ENCODE measurements around the gene AAR2.

Gene AAR2, protein sequence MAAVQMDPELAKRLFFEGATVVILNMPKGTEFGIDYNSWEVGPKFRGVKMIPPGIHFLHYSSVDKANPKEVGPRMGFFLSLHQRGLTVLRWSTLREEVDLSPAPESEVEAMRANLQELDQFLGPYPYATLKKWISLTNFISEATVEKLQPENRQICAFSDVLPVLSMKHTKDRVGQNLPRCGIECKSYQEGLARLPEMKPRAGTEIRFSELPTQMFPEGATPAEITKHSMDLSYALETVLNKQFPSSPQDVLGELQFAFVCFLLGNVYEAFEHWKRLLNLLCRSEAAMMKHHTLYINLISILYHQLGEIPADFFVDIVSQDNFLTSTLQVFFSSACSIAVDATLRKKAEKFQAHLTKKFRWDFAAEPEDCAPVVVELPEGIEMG

DNA sequence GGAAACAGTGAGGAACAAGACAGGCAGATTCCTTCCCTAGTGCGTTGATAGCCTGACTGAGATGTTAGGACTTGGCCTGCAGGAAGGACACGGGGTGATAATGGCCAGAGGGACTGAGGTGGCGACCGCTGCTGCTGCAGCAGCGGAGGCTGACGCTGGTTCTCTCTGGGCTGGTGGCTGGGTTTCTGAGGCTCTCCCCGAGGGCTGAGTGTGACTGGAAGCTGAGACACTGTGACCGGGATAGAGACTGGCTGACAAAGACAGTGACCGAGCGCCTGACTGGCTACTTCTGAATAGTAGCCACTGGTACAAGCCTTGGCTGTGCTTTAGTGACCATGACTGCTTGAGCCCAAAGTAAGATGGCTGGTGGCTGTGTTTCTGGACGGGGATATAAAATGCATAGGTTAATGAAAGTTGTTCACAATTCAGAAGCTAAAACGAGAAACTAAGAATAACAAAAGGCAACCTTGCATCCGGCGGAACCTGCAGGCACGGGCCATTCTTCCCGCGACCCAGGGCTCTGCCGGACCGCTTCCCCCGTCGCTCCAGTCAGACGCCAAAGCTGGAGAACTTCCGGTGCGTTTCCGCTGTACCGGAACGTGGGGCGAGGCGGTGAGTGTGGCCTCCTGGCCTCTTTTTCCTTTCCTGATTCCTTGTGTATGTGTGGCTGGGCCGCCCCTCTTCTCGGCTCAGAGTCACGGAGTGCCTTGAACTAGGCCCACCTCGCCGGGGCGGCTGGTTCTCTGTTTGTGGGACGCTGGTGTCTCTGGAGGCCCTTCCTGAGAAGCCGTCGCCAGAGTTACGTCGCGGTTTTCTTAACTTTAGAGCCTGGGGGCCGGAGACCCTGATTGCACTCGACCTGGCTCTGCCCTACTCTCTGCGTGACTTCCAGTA, at the start of gene AAR2:
Gene AAR2, plus strand, starts transcription at position 587 of the 894 bp plus-strand sequence. CDS start 3,391 bp downstream, outside the sequence.
- peak; percentile 86 for DNase-seq

DNA sequence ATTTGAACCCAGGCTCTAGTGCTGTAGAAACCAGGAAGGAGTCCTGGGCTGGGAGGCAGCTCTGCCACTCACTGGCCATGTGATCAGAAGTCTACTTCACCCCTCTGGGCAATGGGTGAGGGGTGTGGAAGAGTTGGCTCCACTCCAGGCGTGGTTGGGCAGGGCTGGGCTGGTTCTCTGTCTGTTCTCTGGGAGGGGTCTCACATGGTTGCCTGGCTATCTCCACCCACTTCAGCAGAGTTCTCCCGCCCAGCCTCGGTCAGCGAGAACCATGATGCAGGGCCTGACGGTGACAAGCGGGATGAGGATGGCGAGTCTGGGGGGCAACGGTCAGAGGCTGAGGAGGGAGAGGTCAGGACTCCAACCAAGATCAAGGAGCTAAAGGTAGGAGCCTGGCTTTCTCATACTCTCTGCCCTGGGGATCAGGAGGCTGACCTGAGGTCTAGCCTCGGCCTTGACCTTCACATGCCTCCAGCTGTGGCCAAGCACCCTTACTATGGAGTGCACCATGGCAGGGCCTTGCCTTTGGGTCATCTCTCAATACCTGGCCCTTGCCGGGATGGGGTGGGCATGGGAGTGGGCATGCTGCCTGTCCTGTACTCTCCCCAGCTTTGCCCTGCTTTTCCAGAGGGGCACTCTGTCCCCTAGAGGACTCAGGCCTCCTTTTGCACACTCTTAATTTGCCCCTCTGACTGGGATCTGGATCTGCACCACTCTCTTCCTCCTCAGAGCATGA, 42.1 kb upstream of the AAR2 start:
- no peak for DNase-seq

DNA sequence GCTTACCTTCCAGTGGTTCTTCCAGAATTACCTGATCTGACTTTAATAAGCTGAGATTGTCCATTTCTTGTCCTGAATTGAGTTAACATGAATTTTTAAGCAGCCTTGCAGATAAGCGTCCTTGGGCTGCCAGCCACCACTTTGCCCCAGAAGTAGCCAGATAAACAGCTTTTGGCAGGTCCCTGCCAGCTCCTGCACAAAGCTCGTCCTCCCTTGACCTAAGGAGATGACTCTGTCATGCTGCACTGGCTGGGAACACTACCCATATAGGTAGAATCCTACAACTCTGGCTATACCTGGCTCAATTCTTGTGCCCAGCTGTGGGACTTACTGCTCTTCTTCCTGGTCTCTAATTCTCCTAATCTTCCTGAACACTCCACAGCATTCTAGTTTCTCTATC, 39.6 kb upstream of the AAR2 start:
- DNase-seq = no peak

DNA sequence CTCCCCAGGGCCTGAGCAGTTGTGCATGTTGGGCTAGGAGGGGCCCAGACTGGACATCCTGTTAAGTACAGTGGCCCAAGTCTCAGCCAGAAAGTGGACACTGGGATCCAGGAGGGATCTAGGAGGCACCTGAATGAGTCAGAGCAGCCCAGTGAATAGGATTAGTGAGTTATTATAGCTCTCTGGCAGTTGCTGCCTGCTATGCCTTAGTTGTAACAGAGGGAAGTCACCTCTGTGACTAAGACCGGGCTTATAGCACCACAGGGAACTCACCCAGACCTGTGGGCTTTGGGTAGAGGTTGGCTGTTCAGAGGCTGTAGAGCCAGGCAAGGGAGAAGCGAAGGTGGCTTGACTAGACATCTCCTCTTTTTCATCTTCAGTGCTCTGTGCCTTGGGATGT, 39.0 kb upstream of the AAR2 start:
- no peak for DNase-seq

DNA sequence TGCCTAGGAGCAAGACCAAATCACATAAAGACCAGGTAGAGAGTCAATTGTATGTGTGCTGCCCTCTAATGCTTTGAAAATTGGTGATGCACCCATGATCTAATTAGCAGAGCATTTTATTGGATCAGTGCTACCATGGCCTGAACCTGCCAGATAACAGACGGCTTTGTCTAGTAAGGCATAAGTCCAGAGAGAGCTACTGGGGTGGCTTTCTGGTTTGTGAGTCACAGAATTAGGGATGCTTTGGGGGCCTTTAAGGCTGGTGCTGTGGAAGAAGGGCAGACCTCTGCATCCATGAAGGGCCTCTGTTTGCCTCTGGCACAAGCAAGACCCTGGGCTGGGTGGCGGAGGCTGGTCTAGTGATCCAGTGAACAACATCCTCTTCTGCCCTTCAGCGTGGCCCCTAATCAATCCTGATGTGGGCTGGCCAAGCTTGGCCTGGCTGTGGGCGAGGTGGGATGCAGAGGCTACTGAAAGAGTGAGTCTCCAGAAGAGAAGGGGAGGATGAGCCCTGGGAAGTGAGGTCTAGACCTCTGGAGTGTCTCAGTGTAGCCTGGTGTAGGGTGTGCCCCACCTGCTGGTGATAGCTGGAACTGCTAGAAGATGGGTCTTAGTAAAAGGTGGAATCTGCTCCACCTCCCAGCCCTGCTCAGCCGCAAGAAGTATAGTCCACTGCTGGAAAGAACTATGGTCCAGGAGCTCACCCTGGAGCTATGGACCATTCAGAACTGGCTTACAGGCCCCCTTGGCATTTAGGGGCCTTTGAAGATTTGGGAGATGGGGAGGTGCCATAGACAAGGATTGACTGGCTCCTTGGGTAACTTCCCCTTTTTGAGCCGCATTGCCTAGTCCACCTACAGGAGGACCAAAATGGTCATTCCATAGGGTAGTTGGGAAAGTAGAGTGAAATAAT, 36.7 kb upstream of the AAR2 start:
- DNase-seq = peak; percentile 69 to 73

DNA sequence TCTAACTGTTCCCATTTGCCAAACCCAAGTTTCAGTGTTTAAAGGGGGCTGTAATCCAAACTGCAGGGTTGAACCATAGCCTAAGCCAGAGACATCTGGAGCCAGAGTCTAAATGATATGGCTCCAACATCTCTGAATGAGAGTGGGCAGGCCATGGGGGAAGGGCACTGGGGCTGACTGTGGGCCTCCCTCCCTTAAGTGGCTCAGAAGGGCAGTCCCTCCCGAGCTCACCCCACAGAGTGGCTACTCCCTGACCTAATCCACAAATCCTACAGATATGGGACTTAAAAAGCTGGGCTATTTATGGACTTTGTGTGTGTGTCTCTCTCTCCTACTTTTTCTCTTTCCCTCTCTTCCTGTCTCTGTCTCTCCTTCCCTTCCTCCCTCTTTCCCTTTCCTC, 35.8 kb upstream of the AAR2 start:
- no peak for DNase-seq

DNA sequence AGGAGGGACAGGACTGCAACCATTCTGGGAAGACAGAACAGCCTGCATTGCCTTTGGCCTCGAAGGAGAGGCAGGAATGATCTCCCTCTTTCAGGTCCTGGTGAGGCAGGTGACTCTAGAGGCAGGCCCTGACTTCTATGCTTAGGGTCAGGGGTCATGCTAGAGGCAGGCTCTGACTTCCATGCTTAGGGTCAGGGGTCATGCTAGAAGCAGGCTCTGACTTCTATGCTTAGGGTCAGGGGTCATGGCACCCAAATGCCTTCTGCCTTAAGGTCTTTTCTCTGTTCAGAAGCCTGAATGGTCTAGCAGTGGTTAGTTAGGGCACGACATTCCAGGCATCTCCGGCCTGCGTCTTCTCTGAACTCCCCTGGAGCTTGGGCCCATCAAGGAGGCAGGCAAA, 35.1 kb upstream of the AAR2 start:
- DNase-seq = no peak

DNA sequence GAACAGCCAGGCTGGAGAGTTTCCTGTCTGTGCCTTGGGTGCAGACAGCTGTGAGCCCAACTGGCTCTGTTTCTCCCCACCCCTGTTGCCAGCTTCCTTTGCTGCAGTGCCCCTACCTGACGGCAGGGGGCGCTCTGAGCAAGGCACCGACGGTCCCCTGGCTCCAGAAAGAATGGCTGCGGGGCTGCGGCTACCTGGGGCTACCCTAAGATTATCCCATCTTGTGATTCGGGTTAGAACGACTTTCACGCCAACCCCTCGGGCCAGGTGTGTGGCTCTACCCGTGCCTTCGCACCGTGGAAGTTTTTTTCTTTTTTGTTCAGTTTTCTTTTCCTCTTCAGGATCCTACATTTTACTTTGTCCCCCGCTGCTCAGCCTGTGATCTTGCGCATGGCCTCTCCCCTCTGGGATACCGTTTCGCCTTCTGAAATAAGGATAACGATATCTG, 33.4 kb upstream of the AAR2 start:
- DNase-seq = peak; percentile 44 to 51

DNA sequence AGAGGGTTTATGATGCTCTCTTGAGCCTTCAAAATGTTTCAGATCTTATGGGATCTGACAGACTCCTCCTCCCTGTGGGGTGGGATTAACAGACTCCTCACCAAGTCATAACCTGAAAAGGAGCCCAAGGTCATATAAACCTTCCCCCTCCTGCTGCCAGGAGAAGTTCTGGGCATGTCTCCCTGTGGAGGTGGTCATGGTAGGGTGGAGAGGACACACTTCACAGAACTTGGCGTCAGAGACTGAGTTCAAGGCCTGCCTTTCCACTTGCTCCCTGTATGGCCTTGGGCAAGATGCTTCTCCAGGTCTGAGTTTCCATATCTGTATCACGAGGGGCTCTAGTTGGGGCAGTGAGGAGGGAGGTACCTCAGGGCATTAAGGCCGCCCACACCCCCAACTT, 32.4 kb upstream of the AAR2 start:
- DNase-seq = no peak

DNA sequence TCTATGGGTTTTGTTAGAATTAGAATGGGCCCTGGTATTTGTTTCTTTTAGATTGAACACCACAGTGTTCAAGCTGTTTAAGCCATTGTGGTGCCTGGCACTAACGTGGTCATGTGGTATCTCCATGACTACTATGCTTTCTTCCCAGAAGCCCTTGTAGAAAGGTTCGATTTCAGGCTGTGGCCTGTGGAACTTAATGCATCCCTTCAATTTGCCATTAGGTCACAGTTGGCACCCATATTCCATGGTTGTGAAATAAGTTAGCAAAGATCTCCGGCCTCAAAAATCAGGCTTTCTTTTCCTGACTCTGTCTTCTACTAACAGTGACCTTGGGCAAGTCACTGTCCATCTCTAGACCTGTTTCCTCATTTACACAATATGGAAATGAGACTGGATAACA, 31.3 kb upstream of the AAR2 start:
- DNase-seq = no peak

DNA sequence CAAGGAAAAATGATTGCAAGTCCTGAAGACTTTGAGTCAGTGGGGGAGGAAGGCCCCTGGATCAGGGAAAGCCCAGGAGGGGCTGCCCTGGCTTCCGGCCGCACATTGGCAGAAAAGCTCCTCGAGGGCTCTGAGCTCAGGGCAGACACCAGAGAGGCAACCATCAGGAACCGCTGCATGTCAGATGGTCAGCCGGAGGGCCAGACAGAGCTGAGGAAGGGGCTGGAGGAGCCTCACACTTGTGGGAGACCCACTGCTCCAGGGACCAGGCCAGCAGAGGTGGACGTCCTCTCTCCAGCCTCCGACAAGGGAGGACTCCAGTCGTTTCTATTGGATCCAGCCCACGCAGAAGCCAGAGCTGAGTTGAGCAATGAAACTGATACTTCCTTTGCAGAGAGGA, 30.2 kb upstream of the AAR2 start:
- DNase-seq = no peak

DNA sequence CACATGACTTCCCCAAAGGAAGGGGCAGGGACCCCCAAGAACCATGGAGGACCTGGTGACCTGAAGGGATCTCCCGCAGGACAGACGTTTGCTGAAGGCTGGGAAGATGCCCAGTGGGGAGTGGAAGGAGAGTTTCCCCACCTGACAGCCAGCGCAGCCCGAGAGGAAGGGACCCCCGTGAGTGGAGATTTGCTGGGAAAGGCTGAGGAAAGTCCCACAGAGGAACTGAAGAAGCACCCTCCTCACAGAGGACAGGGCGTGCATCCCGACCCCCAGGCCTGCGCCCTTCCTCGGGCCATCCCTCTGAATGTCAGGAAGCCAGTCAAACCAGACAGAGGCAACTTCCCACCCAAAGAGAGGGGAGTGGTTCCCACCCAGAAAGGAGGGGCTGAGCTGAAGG, 29.6 kb upstream of the AAR2 start:
- no peak for DNase-seq

DNA sequence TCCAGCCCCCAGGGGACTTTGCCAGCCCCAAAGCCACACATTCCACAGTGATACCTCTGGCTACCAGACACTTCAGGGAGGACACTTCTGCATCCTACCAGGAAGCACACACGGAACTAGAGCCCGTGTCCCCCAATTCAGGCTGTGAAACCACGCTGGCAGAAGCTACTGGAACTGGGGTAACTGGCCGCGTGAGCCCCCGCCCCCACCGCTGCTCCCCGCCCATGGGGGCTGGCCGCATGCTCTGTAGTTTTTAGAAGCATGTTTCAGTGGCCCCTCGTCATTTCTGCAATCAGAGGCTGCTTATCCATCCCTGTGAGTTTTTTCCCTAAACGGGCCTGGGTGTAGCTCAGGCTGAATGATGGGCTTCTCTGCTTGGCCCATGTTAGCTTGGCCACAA, 28.7 kb upstream of the AAR2 start:
- no peak for DNase-seq

DNA sequence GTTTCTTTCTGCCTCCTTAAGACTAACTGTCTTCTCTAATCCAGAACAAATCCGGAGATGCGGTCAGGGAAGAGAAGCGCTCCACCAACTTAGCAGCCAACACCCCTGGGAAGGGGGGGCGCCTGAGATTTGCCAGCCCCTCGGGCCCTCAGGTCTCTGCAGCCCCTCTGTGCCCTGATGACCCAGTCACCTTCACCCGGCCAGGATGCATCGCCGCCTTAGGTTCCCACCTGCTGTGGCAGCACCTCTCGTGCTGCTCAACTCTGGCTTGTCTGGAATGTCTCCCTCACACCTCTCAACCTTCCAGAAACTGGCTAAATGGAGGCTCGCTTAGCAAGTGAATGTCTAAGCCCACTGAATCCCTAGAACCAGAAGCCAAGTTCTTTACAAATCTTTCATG, 28.0 kb upstream of the AAR2 start:
- no peak for DNase-seq

DNA sequence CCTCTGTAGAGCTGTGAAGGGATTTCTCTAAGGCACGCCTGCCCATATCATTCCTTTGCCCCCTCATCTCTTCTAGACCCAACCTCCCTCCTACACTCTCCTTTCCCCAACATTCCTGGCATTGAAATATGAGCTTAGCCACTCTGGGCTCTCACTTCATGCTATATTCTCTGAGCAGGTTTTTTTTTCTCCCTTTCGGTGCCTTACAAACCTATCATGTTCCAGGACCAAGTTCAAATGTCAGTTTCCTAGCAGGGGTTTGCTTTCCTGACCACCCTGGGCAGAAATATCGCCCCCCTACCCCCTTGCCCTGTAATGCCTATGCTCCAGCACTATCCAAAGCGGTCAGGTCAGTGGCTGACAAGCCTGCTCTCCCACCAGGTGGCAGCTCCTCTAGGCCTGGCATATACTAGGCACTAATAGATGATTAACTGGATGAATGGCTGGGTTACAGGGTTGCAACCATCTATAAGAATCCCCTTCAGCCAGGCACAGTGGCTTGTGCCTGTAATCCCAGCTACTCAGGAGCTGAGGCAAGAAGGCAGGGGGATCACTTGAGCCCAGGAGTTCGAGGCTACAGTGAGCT, 25.7 kb upstream of the AAR2 start:
- no peak for DNase-seq

DNA sequence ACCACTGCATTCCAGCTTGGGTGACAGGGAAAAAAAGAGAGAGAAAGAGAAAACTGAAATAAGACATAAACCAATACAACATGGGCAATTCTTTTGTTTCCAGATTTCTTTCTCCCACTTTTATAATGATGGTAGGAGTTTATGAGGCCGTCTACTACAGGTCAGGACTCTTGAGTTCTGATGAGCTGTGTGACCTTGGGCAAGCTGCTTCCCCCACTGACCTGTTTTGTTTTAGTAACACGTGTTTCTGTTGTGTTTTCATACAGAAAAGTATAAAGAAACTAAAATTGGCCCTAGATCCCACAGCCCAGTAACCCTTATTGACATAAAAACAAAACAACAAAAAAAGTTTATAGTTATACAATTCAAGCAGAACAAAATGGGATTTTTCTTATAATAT, 22.9 kb upstream of the AAR2 start:
- DNase-seq = no peak

DNA sequence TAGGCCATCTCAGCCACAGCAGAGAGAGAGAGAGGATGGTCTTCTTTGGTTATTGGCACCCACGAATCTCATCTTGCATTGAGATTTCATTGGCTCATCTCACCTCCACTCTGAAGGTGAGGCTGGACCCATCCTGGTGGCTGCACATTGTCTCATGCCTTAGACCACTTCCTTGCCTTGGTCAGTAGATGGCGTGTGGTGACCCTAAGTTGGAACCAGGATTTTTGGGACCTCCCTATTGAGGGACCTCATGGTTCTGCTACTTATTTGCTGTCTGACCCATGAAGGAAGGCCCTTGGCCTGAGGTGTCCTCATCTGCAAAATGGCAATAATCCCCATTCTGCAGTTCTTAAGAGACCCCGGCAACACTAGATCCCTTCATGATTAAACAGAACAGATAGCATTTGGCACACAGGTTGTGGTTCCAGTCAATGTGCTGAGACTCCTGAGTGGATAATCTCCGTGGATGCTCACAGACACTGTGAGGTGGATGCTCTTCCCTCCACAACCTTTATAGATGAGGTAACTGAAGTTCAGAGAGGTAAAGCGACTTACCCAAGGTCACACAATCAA, 21.5 kb upstream of the AAR2 start:
- peak; percentile 9 to 15 for DNase-seq

DNA sequence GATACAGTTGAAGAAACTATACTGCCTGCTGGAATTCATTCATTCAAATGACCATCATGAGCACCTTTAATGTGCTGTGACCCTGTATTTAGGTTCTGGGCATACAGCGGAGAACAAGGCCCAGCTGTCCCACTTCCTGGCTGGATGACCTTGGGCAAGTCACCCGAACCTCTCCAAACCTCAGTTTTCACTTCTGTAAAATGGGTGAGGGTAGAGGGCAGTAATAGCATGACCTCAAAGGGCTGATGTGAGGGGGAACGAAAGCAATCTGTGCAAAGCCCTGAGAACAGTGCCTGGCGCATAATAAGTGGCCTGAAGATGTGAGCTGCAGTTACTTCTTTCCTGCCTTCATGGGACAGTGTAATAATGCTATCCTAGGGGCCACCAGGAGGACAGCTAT, 20.5 kb upstream of the AAR2 start:
- DNase-seq = no peak

DNA sequence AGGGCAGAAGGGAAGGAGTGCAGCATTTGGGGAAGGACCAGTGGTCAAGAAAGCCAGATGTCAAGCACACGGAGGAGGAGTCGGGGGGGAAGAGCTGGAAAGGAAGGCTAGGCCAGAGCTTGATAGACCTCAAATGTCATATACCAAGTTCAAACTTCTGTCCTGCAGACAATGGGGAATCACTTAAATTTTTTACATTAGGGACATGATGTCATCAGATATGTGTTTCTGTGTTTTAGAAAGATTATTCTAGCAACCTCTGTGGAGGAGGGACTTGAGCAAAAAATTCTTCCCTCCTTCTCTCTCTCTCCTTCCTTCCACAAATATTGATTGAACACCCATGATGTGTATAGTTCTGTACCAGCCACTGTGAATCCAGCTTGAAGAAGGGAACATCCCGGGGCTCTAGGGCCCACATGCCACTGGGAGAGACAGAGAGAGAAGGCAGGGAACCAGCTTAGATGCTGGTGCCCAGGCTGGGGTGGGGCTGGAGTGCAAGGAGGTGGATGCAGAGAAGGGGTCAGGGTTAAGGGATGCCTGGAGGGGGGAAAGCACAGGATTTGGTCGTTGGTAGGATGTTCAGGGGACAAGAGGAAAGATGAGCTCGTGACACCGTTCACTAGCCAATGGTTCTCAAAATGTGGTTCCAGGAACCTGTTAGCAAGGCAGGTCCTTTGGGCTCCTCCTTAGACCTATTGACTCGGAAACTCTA, 19.8 kb upstream of the AAR2 start:
- no peak for DNase-seq

DNA sequence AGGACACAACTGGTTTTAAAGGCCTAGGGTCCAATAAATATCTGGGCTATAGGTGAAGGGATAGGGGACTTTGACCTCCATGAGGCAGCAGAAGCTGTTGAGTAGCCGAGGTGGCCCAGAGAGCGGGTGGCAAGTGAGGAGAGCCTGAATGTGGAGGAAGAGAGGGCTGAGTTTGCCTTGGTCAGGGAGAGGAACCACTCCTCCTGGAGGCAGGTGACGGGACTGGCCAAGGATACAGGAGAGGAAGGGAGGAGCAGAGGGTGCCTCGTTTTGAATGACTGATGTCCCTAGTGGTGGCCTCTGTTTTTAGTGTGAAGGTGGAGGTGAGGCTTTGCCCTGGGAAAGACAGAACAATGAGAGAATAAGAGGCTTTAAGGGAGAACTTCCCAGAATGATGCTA, 19.1 kb upstream of the AAR2 start:
- no peak for DNase-seq

Measured in Kasumi-1 (cell line).